GM23338 (cell line): ENCODE measurements around the gene PLEKHM1.
"Not testable (repeated sequence)": the region's sequence is repeated elsewhere in the genome, so short reads cannot be mapped to it uniquely, and the experiment has no call there.

Experiments used
- JUNB ChIP-seq: IDR thresholded peaks from one replicate; pipeline ENCODE4 v1.6.1; 2016; ENCODE audit warnings: antibody characterized with exemption; ENCODE audit not compliant: unreplicated experiment
- TF ChIP-seq, protein P1 (sequence below), 2 experiments: fragments of 200-600 bp in 1 of 2; sonication (generic) in 1 of 2; conservative IDR thresholded peaks; 2 replicates each; pipeline versions ENCODE4 v1.5.1 to v1.6.1; 2016 to 2017; ENCODE audit warnings: antibody characterized with exemption in 2 of 2, low read depth in 2 of 2, mild to moderate bottlenecking in 2 of 2, moderate library complexity in 1 of 2
- TF ChIP-seq, protein P2 (sequence below): IDR thresholded peaks from one replicate; pipeline ENCODE4 v1.6.1; 2018; ENCODE audit warnings: antibody characterized with exemption; ENCODE audit not compliant: unreplicated experiment

DNA sequence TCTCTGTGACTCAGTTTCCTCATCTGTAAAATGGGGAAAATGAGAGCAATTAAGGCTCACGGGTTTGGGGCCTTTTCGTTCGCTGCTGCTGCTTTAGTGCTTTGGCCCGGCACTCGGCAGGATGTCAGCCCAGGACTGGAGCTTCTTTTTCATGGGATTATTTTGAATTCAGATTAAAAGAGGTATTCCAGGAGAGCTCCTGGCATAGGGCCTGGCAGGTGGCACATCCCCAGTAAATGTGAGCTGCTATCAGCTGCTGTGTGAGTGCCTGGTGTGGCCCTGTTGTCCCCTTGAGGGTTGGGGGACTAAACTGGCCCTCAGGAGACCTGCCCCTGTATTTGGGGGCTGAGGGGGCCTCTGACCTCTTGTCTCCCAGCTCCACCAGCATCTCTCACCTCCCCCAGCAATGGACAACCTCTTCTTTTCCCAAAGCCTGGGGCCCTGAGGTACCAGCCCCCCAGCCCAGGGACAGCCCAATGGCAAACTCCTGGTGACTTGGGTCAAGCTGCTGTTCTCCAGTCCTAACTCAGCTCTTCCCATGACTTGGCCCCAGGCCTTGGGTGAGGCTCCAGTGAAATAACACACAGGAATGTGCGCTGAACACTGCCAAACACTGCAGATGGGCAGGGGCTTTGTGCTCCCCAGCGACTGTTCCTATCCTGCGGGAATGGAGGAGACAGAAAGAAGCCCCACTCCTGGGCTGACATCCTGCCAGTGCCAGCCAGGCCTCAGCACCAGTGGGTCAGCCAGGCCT lies 43.5 kb downstream of the PLEKHM1 start:
- TF ChIP-seq, protein P1, sequence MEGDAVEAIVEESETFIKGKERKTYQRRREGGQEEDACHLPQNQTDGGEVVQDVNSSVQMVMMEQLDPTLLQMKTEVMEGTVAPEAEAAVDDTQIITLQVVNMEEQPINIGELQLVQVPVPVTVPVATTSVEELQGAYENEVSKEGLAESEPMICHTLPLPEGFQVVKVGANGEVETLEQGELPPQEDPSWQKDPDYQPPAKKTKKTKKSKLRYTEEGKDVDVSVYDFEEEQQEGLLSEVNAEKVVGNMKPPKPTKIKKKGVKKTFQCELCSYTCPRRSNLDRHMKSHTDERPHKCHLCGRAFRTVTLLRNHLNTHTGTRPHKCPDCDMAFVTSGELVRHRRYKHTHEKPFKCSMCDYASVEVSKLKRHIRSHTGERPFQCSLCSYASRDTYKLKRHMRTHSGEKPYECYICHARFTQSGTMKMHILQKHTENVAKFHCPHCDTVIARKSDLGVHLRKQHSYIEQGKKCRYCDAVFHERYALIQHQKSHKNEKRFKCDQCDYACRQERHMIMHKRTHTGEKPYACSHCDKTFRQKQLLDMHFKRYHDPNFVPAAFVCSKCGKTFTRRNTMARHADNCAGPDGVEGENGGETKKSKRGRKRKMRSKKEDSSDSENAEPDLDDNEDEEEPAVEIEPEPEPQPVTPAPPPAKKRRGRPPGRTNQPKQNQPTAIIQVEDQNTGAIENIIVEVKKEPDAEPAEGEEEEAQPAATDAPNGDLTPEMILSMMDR (conservative IDR thresholded peaks at IDR 0.05; ENCODE audit: low read depth in 2 of 2): not testable (repeated sequence)
- TF ChIP-seq JUNB: not testable (repeated sequence)
- TF ChIP-seq, protein P2, sequence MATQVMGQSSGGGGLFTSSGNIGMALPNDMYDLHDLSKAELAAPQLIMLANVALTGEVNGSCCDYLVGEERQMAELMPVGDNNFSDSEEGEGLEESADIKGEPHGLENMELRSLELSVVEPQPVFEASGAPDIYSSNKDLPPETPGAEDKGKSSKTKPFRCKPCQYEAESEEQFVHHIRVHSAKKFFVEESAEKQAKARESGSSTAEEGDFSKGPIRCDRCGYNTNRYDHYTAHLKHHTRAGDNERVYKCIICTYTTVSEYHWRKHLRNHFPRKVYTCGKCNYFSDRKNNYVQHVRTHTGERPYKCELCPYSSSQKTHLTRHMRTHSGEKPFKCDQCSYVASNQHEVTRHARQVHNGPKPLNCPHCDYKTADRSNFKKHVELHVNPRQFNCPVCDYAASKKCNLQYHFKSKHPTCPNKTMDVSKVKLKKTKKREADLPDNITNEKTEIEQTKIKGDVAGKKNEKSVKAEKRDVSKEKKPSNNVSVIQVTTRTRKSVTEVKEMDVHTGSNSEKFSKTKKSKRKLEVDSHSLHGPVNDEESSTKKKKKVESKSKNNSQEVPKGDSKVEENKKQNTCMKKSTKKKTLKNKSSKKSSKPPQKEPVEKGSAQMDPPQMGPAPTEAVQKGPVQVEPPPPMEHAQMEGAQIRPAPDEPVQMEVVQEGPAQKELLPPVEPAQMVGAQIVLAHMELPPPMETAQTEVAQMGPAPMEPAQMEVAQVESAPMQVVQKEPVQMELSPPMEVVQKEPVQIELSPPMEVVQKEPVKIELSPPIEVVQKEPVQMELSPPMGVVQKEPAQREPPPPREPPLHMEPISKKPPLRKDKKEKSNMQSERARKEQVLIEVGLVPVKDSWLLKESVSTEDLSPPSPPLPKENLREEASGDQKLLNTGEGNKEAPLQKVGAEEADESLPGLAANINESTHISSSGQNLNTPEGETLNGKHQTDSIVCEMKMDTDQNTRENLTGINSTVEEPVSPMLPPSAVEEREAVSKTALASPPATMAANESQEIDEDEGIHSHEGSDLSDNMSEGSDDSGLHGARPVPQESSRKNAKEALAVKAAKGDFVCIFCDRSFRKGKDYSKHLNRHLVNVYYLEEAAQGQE: not testable (repeated sequence)
